GM10248 (cell line): ENCODE data around the gene MUC20.

Experiments
- CTCF ChIA-PET: fragments of 300-600 bp; sonication (Branson Sonifier 250); formaldehyde crosslinking; extraction: SDS; loops from one replicate; lab custom pipeline; 2021; ENCODE audit warnings: antibody characterized with exemption; lab: Yijun Ruan, JAX
- POLR2A ChIA-PET: fragments of 350-650 bp; sonication (Branson Sonifier 250); formaldehyde crosslinking; extraction: SDS; loops from one replicate; lab custom pipeline; 2020; ENCODE audit warnings: antibody characterized with exemption; lab: Yijun Ruan, JAX
- DNase-seq: peaks from one replicate; pipeline ENCODE4 v3.0.0; 2012; ENCODE audit errors: extremely low spot score
- CTCF ChIP-seq: IDR thresholded peaks from 2 replicates; pipeline ENCODE4 v1.5.1; 2012; ENCODE audit warnings: mild to moderate bottlenecking, low read depth; ENCODE audit errors: extremely low read depth, missing control alignments, control extremely low read depth

The MUC20 gene

GRCh38 chr3:195762611-195763010 lies 41.8 kb downstream of the MUC20 start:
- CTCF ChIA-PET, result no interaction called here
- no peak for TF ChIP-seq CTCF
- no peak for DNase-seq
- POLR2A ChIA-PET, result no interaction called here

- CTCF ChIA-PET, result no interaction called here
- TF ChIP-seq CTCF, result no peak
- POLR2A ChIA-PET, result no interaction called here
- no peak for DNase-seq
Measured at GRCh38 chr3:195763076-195763830, 42.5 kb downstream of the MUC20 start.

- no peak for TF ChIP-seq CTCF
- POLR2A ChIA-PET, result no interaction called here
- CTCF ChIA-PET, result interaction anchor here (1.4 kb wide), 1 partner anchor 86 kb away, joined by 4 read pairs; no protein-coding TSS in a partner anchor
- no peak for DNase-seq
Measured at GRCh38 chr3:195763843-195764825, 43.4 kb downstream of the MUC20 start.

GRCh38 chr3:195764961-195765706 lies 44.4 kb downstream of the MUC20 start:
- POLR2A ChIA-PET, result no interaction called here
- no peak for TF ChIP-seq CTCF
- no peak for DNase-seq
- CTCF ChIA-PET, result interaction anchor here (1.4 kb wide), 1 partner anchor 85 kb away, joined by 4 read pairs; no protein-coding TSS in a partner anchor

GRCh38 chr3:195766671-195767070 lies 45.9 kb downstream of the MUC20 start:
- no peak for DNase-seq
- no peak for TF ChIP-seq CTCF
- CTCF ChIA-PET, result no interaction called here
- POLR2A ChIA-PET, result no interaction called here

GRCh38 chr3:195767792-195768191 lies 47.0 kb downstream of the MUC20 start:
- CTCF ChIA-PET, result no interaction called here
- POLR2A ChIA-PET, result no interaction called here
- no peak for DNase-seq
- TF ChIP-seq CTCF, result no peak
